Measurements from ENCODE around the gene NTM. TPM values are rescaled to one million over a fixed set of nuclear protein-coding genes. Genes with fewer than 3 reads are reported as not detected.

NTM gene
- total RNA-seq, 1 experiment from 2014 or later, result 16.4 TPM

DNA sequence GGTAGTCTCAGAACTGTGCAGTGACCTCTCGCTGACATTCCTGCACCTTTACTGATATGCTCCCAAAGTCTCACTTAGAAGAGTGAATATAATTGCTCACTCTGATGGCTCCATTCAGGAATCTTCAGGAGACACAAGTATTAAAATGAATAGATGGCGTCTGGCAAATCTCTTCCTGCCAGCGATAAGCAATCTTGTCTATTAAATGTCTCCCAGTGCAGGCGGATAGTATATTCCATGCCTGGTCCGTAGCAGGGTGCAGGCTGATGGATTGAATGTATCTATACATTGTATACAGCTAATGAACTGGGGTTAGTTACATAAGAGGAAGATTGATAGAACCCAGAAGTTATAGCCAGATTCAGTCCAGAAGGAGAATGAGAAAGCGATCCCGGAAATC, 575.3 kb downstream of the NTM start:
- DNase-seq (ENCODE audit: low spot score) (no peak), ATAC-seq (no peak)
- TF ChIP-seq, protein P1, sequence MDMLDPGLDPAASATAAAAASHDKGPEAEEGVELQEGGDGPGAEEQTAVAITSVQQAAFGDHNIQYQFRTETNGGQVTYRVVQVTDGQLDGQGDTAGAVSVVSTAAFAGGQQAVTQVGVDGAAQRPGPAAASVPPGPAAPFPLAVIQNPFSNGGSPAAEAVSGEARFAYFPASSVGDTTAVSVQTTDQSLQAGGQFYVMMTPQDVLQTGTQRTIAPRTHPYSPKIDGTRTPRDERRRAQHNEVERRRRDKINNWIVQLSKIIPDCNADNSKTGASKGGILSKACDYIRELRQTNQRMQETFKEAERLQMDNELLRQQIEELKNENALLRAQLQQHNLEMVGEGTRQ (CRISPR knock-in tag; IDR thresholded peaks at IDR 0.05), result no peak
- TF ChIP-seq MXD4 (CRISPR knock-in tag; IDR thresholded peaks at IDR 0.05; ENCODE audit: borderline replicate concordance) (no peak), KAT7 (CRISPR knock-in tag; IDR thresholded peaks at IDR 0.05; ENCODE audit: borderline replicate concordance) (no peak)
- TF ChIP-seq, protein P2, sequence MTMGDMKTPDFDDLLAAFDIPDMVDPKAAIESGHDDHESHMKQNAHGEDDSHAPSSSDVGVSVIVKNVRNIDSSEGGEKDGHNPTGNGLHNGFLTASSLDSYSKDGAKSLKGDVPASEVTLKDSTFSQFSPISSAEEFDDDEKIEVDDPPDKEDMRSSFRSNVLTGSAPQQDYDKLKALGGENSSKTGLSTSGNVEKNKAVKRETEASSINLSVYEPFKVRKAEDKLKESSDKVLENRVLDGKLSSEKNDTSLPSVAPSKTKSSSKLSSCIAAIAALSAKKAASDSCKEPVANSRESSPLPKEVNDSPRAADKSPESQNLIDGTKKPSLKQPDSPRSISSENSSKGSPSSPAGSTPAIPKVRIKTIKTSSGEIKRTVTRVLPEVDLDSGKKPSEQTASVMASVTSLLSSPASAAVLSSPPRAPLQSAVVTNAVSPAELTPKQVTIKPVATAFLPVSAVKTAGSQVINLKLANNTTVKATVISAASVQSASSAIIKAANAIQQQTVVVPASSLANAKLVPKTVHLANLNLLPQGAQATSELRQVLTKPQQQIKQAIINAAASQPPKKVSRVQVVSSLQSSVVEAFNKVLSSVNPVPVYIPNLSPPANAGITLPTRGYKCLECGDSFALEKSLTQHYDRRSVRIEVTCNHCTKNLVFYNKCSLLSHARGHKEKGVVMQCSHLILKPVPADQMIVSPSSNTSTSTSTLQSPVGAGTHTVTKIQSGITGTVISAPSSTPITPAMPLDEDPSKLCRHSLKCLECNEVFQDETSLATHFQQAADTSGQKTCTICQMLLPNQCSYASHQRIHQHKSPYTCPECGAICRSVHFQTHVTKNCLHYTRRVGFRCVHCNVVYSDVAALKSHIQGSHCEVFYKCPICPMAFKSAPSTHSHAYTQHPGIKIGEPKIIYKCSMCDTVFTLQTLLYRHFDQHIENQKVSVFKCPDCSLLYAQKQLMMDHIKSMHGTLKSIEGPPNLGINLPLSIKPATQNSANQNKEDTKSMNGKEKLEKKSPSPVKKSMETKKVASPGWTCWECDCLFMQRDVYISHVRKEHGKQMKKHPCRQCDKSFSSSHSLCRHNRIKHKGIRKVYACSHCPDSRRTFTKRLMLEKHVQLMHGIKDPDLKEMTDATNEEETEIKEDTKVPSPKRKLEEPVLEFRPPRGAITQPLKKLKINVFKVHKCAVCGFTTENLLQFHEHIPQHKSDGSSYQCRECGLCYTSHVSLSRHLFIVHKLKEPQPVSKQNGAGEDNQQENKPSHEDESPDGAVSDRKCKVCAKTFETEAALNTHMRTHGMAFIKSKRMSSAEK (CRISPR knock-in tag; IDR thresholded peaks at IDR 0.05; ENCODE audit: borderline replicate concordance), result no peak
- TF ChIP-seq, protein P3, sequence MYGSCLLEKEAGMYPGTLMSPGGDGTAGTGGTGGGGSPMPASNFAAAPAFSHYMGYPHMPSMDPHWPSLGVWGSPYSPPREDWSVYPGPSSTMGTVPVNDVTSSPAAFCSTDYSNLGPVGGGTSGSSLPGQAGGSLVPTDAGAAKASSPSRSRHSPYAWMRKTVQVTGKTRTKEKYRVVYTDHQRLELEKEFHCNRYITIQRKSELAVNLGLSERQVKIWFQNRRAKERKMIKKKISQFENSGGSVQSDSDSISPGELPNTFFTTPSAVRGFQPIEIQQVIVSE (CRISPR knock-in tag; IDR thresholded peaks at IDR 0.05; ENCODE audit: borderline replicate concordance), result no peak
- TF ChIP-seq, protein P4, sequence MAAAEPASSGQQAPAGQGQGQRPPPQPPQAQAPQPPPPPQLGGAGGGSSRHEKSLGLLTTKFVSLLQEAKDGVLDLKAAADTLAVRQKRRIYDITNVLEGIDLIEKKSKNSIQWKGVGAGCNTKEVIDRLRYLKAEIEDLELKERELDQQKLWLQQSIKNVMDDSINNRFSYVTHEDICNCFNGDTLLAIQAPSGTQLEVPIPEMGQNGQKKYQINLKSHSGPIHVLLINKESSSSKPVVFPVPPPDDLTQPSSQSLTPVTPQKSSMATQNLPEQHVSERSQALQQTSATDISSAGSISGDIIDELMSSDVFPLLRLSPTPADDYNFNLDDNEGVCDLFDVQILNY (CRISPR knock-in tag; IDR thresholded peaks at IDR 0.05), result no peak
- no peaks in the 10 kb centered on the region for H3K9me3 Mint-ChIP-seq
- POLR2A ChIA-PET, result no interaction called here
- H3K4me3 Mint-ChIP-seq, result no peak overlapping the region
- no peak overlapping the region for H3K27ac Mint-ChIP-seq
- H3K27me3 Mint-ChIP-seq (ENCODE audit: low read depth), result no peaks in the 10 kb centered on the region
- no peaks in the 10 kb centered on the region for H3K36me3 Mint-ChIP-seq
- no peaks in the 10 kb centered on the region for H3K4me1 Mint-ChIP-seq
- CTCF ChIA-PET, result no interaction called here

DNA sequence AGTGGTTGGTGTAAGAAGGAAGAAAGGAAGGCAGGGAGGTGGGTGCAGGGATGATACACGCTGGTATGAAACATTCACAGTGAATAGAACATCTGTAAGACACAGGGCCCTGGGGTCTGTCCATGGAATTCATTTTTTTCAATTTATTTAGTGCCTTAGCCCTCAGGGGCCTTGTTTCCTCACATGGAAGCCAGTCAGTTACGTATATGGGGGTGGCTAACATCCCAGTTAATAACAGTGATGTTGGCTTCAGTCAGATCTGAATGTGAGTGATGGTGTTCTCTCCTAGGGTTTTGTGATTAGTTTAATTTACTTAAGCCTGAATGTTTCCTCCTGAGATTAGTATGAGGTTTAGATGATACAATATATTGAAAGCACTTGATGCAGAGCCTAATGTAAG, 577.1 kb downstream of the NTM start:
- H3K4me1 Mint-ChIP-seq, result no peaks in the 10 kb centered on the region
- CTCF ChIA-PET, result no interaction called here
- DNase-seq (ENCODE audit: low spot score) (no peak), ATAC-seq (no peak)
- POLR2A ChIA-PET, result interaction anchor here (0.7 kb wide), 1 partner anchor 104 kb away, joined by 3 read pairs; no protein-coding TSS in a partner anchor
- no peak overlapping the region for H3K4me3 Mint-ChIP-seq
- H3K9me3 Mint-ChIP-seq, result no peaks in the 10 kb centered on the region
- H3K27me3 Mint-ChIP-seq (ENCODE audit: low read depth), result no peaks in the 10 kb centered on the region
- H3K27ac Mint-ChIP-seq, result no peak overlapping the region
- H3K36me3 Mint-ChIP-seq, result no peaks in the 10 kb centered on the region
- TF ChIP-seq SOX15 (CRISPR knock-in tag; IDR thresholded peaks at IDR 0.05) (no peak), GTF2I (CRISPR knock-in tag; conservative IDR thresholded peaks at IDR 0.05) (no peak), ZNF232 (CRISPR knock-in tag; IDR thresholded peaks at IDR 0.05) (no peak), NFE2L1 (CRISPR knock-in tag; IDR thresholded peaks at IDR 0.05) (no peak), ZNF138 (CRISPR knock-in tag; conservative IDR thresholded peaks at IDR 0.05) (no peak), ELF4 (CRISPR knock-in tag; IDR thresholded peaks at IDR 0.05; ENCODE audit: low read depth) (no peak), KAT7 (CRISPR knock-in tag; IDR thresholded peaks at IDR 0.05; ENCODE audit: borderline replicate concordance) (no peak), ZNF396 (CRISPR knock-in tag; IDR thresholded peaks at IDR 0.05; ENCODE audit: borderline replicate concordance) (no peak)
- TF ChIP-seq, protein P2 (CRISPR knock-in tag; IDR thresholded peaks at IDR 0.05; ENCODE audit: borderline replicate concordance), result no peak
- TF ChIP-seq, protein P5, sequence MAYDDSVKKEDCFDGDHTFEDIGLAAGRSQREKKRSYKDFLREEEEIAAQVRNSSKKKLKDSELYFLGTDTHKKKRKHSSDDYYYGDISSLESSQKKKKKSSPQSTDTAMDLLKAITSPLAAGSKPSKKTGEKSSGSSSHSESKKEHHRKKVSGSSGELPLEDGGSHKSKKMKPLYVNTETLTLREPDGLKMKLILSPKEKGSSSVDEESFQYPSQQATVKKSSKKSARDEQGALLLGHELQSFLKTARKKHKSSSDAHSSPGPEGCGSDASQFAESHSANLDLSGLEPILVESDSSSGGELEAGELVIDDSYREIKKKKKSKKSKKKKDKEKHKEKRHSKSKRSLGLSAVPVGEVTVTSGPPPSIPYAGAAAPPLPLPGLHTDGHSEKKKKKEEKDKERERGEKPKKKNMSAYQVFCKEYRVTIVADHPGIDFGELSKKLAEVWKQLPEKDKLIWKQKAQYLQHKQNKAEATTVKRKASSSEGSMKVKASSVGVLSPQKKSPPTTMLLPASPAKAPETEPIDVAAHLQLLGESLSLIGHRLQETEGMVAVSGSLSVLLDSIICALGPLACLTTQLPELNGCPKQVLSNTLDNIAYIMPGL (CRISPR knock-in tag; IDR thresholded peaks at IDR 0.05), result no peak
- TF ChIP-seq, protein P6, sequence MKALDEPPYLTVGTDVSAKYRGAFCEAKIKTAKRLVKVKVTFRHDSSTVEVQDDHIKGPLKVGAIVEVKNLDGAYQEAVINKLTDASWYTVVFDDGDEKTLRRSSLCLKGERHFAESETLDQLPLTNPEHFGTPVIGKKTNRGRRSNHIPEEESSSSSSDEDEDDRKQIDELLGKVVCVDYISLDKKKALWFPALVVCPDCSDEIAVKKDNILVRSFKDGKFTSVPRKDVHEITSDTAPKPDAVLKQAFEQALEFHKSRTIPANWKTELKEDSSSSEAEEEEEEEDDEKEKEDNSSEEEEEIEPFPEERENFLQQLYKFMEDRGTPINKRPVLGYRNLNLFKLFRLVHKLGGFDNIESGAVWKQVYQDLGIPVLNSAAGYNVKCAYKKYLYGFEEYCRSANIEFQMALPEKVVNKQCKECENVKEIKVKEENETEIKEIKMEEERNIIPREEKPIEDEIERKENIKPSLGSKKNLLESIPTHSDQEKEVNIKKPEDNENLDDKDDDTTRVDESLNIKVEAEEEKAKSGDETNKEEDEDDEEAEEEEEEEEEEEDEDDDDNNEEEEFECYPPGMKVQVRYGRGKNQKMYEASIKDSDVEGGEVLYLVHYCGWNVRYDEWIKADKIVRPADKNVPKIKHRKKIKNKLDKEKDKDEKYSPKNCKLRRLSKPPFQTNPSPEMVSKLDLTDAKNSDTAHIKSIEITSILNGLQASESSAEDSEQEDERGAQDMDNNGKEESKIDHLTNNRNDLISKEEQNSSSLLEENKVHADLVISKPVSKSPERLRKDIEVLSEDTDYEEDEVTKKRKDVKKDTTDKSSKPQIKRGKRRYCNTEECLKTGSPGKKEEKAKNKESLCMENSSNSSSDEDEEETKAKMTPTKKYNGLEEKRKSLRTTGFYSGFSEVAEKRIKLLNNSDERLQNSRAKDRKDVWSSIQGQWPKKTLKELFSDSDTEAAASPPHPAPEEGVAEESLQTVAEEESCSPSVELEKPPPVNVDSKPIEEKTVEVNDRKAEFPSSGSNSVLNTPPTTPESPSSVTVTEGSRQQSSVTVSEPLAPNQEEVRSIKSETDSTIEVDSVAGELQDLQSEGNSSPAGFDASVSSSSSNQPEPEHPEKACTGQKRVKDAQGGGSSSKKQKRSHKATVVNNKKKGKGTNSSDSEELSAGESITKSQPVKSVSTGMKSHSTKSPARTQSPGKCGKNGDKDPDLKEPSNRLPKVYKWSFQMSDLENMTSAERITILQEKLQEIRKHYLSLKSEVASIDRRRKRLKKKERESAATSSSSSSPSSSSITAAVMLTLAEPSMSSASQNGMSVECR (CRISPR knock-in tag; IDR thresholded peaks at IDR 0.05; ENCODE audit: borderline replicate concordance), result no peak
- TF ChIP-seq, protein P7, sequence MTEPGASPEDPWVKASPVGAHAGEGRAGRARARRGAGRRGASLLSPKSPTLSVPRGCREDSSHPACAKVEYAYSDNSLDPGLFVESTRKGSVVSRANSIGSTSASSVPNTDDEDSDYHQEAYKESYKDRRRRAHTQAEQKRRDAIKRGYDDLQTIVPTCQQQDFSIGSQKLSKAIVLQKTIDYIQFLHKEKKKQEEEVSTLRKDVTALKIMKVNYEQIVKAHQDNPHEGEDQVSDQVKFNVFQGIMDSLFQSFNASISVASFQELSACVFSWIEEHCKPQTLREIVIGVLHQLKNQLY (CRISPR knock-in tag; IDR thresholded peaks at IDR 0.05), result no peak
